ENCODE data around the gene GRXCR1.

GRXCR1 gene

DNA sequence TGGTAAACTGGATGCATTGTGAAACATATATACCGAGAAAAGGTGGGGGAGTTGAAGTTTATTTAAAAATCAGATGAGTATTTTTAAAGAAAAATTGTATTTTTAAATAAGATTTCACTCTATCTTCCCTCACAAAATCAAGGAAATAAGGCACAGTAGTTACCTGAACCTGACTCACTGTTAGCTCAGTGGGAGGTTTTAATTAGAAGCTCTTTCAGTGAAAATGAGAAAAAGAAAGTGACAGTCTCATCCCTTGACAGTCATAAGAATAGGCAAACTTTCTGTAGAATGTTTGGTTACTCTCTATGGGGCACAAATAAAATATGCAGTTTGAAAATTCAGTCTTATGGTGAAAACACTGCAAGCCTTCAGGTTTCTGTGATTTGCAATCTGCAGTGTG is 49.7 kb downstream of the GRXCR1 start:
- no peak for DNase-seq

DNA sequence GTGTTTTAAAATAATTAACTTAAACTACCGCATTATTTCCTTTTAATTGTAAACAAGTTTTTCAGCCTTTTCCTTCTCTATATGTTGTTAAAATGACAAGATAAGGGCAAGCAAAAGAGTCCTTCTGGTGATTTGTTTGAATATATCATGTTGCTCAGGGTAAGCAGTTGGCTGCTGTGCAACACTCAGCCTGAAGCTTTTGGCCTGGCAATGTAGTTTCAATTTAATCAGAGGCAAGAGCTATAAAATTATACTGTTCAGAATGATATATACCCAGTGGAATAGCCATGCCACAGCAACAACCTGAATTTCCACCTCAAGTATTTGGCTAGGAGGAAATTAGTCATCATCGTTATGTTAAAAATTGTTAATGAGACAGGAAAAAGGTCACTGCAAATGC is 53.4 kb downstream of the GRXCR1 start:
- DNase-seq, result no peak

DNA sequence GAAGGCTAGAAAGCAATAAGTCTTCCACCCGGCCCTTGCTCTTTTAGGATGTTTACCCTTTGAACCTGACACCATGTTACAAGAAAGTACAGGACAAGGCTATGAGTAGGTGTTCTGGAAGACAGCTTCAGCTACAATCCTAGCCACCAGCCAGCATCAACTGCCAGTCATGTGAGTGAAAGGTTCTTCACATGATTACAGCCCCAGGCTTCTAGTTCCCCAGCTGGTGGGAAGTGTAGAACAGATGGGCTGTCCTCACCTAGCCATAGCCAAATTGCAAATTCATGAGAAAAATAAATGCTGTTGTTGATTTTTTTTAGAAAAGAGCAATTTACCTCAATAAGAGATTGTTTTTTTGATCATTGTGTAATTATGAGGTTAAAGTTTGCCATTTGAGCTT is 60.8 kb downstream of the GRXCR1 start:
- no peak for DNase-seq

DNA sequence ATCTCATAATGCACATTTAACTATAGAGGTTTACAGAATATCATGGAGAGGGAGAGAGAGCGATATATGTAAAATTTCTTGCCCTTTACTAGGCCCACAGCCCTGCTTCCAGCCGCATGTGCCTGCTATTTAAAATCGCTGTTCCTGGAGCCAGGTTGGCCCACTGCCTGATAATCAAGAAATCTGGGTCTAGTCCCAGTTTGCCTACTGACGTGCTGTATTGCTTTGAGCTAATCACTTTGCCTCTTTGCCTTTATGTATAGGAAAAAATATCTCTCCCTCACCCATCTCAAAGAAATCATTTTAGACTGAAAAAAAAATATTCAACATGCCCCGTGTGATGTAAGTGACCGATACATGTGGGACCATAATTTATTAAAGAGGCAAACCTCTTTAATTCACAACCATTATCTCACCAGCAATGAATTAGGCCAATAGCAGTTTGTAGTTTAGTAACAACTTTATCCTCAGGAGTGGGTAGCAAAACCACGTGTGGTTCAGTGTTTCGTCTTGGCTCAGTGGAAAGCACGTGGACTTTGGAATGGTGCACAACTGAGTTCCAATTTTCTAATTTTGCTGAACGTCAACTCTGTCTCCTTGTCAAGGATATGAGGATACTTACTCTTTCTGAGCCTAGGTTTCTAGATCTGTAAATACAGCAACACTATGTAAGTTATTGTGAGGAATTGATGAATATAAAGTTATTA is 62.6 kb downstream of the GRXCR1 start:
- DNase-seq, result no peak

DNA sequence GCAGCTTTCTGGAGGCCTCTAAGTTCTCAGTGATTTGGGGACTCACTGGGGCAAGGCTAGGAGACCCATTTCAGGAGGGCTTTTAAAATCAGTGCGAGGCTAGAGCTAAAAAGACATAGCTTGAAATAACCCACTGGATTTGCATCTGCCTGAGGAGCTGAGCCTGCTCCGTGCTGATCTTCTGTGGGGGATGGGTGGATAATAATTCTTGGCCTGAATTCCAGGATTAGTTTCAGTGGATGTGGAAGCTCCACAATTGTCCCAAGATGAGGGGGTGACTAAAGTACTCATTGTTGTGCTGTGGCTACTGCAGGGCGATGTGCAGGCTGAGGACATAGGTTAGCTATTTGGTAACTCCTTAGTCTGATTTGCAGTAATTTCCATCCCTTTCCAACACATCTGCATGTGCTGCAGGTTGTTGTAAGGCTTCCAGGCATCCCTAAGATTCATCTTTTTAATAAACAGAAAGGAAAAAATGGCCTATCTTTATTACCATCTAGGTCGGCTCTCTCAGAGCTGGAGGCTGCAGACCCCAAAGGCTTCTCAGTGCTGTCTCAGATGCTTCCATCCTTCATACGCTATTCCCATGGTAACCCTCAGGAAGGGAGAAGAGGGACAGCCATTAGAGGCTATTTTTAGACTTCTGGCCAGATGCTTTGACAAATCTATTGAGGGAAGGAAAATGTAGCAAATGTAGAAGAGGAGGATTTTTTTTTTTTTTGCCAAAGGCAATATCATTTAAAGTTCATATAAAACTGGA is 63.4 kb downstream of the GRXCR1 start:
- DNase-seq, result no peak

DNA sequence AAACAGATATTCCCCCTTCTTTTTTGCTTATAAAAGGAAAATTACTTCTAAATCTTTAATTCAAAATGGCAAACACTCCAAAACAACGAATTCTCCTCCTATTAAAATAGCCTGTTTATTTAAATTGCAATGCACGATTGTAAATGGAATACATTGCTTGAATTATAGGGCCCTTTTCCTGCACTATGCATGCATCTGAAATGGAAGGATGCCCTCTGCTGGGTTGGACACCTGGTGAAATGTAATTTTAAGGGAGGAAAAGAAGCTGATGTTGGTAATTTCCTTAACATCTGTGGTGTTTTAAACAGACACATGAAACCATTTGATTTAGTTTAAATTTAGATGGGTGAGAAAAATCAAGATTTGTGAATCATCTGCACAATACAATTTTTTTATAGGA is 72.8 kb downstream of the GRXCR1 start:
- DNase-seq, result no peak

DNA sequence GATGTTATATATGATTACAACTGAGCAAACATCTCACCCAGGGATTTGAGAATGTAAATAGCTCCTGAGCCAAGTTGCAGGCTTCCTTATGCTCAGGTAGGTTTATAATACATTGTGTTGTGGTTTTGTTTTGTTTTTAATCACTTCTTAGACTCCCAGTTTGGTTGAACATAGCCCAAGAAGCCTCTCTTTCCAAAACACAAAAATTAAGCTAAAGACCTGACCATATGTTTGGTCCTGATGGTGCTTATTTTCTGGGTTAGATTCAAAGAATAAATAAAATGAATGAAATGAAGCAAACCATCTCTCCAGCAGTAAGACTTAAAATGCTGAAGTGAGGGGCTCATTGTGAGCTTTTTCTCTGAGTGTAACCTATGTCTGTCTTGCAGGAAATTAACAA is 93.5 kb downstream of the GRXCR1 start:
- DNase-seq, result no peak

DNA sequence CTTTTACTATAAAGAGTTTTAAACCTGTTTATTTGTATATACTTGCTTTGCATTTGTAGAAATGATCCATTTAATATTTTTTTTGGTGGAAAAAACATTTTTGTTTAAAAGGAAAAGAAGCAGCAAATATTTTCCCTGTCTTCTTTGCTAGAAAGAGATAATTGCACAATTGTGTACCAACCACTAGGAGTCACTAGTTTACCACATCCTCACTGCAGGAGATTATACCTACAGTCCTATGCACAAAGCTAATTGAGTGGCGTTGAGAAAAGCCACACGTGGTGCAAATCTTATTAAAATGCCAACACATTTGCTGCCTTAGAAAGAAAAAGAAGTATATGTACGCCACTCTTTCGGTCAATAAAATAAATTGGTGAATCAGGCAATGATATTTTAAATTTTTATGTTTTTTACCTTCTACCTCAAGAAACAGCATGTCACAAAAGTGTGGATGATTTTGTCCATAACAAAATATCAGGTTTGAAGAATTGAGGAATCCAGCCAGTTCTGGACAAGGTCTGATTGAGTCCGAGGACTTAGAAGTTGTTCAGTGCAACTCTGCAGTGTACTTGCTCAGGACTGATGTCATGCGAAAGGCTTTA is 102.9 kb downstream of the GRXCR1 start:
- no peak for DNase-seq

DNA sequence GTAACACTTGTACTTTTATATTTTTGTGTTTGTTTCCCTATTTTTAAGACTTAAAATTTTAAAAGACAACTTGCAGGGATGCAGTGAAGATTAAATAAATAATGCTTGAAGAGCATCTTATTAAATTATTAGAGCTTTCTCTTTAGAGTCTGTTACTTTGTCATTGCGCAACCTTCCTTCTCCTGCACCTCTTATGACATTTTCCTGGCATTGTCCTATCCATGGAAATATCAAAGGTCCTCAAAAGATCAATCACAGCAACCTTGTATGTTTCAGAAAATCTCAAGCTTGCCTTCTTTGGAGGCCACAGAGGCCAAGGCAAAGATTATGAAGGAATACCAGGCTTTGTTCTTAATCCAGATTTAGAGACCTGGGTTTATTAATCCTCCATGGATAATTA is 116.3 kb downstream of the GRXCR1 start:
- DNase-seq, result no peak

DNA sequence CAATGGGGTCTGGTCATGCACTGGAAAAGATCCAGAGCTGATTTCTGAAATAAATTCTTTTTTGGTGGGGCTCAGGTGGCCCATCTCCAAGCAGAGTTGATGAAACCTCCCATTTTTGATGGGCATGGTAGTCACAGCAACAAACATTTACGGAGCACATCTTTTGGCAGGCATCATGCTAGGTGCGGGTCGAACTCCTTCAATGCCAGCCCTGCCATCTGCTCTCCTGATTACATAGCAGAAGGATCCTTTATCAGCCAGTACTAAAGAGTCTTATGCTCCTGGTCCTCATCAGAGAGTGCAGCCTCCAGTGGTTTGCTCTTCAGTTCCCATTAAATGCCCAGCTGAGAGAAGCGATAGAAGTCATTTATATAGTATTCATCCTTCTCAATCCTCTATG is 121.7 kb downstream of the GRXCR1 start:
- DNase-seq, result no peak

DNA sequence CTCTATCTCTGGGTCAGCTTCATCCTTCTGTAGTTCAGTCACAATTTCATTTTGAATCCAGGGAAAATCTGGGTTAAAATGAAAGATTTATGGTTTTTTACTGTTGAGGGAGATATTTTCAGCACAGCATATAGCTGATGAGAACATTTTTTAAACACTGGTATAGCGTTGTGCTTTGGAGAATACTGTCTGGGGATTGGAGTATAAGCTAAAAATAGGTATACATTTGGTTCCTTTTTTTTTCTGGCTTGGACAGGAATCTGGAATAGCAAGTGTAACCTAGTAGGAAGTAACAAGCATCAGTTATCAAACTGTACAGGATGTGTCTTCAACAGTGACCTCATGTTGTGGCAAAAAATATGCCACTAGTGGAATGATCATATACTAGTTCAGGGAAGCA is 149.1 kb downstream of the GRXCR1 start:
- no peak for DNase-seq

DNA sequence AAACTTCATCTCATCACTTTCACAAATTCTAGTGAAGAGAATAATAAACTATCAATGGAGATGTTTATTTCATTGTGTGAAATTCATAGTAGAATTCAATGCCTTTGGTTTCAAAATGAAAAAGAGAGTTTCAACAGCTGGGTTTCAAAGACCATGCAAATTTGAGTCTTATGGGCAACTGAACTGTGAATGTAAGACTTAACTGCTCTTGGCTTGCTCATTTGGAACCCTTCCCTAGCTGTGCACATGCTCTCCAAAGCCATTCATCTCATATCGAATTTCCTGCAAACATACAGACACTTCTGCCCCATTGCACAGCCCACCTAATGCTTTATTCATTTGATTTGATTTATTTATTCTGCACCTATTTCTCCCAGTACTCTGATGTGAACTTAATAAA is 154.5 kb downstream of the GRXCR1 start:
- DNase-seq, result no peak

DNA sequence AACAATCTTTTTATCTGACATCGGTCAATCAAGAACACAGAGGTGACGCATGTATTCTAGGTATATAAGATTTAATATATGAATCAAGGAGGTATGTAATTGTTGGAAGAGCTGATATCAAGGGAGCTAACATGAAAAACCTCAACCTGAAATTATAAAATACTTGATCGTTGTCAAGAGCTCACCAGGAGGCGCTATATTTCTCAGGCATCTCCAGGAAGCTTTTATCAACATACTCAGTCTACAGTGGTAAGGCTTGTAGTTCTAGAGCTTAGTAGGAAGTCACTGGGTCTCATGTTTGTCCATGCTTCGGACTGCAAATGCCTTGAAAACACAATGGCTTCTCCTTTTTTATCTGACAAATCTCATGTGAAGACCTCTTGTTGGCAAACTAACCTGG is 156.1 kb downstream of the GRXCR1 start:
- no peak for DNase-seq

DNA sequence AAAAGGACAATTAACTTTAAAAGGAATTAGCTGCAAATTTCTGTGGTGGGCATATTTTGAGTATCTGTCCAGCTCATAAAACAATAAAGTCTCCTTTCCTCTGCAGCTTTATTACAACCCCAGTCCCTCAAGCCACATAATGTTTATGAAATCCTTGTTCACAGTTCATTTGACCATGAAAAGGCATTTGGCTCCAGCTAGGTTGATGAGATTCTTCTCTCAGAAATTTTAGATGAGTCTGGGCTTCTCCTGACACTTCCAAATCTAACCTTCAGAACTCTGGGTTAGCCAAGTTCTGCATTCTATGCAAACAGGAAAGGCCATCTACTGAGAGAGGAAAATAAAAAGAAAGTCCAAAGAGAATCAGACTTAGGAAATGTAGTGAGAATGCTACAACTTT is 156.8 kb downstream of the GRXCR1 start:
- DNase-seq, result no peak

DNA sequence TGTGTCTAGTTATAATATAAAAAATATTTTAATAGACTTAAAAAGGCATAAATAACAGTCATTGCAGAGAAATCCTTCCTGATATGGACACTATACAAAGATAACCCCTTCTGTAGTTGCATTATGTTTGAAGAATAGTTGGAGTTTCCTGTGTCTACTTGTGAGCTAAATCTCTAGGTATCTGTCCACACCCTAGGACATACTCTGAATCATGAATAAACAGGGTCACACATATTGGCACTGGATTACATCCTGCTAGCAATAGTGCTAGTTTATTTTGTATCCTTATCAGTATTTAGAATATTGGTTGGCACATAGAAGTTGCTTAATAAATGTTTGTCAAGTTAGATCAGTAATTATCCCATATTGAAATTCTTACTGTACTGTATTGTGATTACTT is 173.9 kb downstream of the GRXCR1 start:
- no peak for DNase-seq

DNA sequence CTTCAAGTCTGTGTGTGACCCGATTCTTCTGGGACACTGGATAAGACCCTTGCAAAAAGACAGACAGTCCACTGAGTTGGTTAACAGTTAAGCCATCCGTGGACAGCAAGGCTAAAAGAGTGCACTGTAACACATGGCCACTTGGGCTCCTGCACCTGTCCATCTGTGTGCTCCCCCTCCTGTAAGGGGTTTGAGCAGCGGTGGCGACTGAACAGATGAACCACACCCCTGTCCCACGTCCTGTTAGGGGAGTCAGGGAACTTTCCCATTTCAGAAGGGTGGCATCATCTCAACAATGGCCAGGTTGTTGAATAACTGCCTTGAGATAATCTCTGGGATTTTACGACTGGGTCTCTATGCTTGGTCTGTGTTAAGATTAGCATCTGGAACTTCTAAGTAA is 178.6 kb downstream of the GRXCR1 start:
- DNase-seq, result no peak
